Caco-2 (cell line): ENCODE measurements around the gene ADGRL2. TPM values are rescaled to one million over a fixed set of nuclear protein-coding genes. Genes with fewer than 3 reads are reported as not detected.
"Not testable (repeated sequence)": the region's sequence is repeated elsewhere in the genome, so short reads cannot be mapped to it uniquely, and the experiment has no call there.

Source experiments
- BruUV-seq: library from RNA; stranded (reverse); fragments of 400-500 nt; replicated peaks from 2 replicates; lab custom pipeline; 2021; lab: Mats Ljungman, UMichigan
- CTCF ChIA-PET: fragments of 300-600 bp; sonication (Branson Sonifier 250); formaldehyde crosslinking; loops from one replicate; lab custom pipeline; 2022; ENCODE audit warnings: antibody characterized with exemption; lab: Charles Lee
- POLR2A ChIA-PET: fragments of 300-600 bp; sonication (Branson Sonifier 250); formaldehyde crosslinking; loops from one replicate; lab custom pipeline; 2022; ENCODE audit warnings: antibody characterized with exemption; lab: Charles Lee
- DNase-seq, 2 experiments: peaks; one replicate each; pipeline versions ENCODE4 v3.0.0 to v3.0.0-alpha.2; 2020 to 2022
- H3K27me3 ChIP-seq: replicated peaks from 2 replicates; pipeline ENCODE4 v1.6.0; 2011; ENCODE audit warnings: low read length; ENCODE audit not compliant: control insufficient read depth, insufficient read depth
- H3K36me3 ChIP-seq: 2 replicates; pipeline ENCODE4 v1.5.1; 2011; ENCODE audit warnings: low read length; ENCODE audit not compliant: control insufficient read depth, insufficient read depth
- H3K4me1 ChIP-seq: fragments of 250-450 bp; sonication (Bioruptor Pico); 2 replicates; pipeline ENCODE4 v1.5.1; 2020; ENCODE audit warnings: mild to moderate bottlenecking
- H3K4me3 ChIP-seq: 2 replicates; pipeline ENCODE4 v1.5.1; 2011; ENCODE audit warnings: low read depth, mild to moderate bottlenecking, control low read depth, low read length
- H3K9me3 ChIP-seq: fragments of 250-450 bp; sonication (Bioruptor Pico); 2 replicates; pipeline ENCODE4 v1.5.1; 2020; ENCODE audit warnings: mild to moderate bottlenecking, moderate library complexity
- H3K27ac Mint-ChIP-seq: one replicate; pipeline ENCODE4 v1.8.0; 2022; ENCODE audit warnings: mixed read lengths; ENCODE audit not compliant: unreplicated experiment
- H3K27me3 Mint-ChIP-seq: one replicate; pipeline ENCODE4 v1.8.0; 2022; ENCODE audit warnings: mixed read lengths; ENCODE audit not compliant: insufficient read depth, unreplicated experiment
- H3K36me3 Mint-ChIP-seq: one replicate; pipeline ENCODE4 v1.8.0; 2022; ENCODE audit warnings: mild to moderate bottlenecking, mixed read lengths; ENCODE audit not compliant: insufficient read depth, unreplicated experiment
- H3K4me1 Mint-ChIP-seq: one replicate; pipeline ENCODE4 v1.8.0; 2022; ENCODE audit warnings: low read depth, mixed read lengths; ENCODE audit not compliant: unreplicated experiment
- H3K4me3 Mint-ChIP-seq: one replicate; pipeline ENCODE4 v1.8.0; 2022; ENCODE audit warnings: mild to moderate bottlenecking, moderate library complexity, mixed read lengths; ENCODE audit not compliant: unreplicated experiment
- H3K9me3 Mint-ChIP-seq: one replicate; pipeline ENCODE4 v1.8.0; 2022; ENCODE audit warnings: mixed read lengths; ENCODE audit not compliant: unreplicated experiment
- intact Hi-C: fragments of 100-400 bp; cut with micrococcal nuclease; formaldehyde crosslinking; loops from one replicate; pipeline ENCODE4 v1.10.0; 2022; ENCODE audit not compliant: unreplicated experiment
- total RNA-seq: library from RNA; stranded (reverse); gene quantifications from 2 replicates; pipeline ENCODE4 v1.2.3, GENCODE V29; 2022
- TF ChIP-seq, protein P1 (sequence below), 2 experiments: fragments of 200-600 bp in 1 of 2; IDR thresholded peaks; 1 replicate in 1 of 2; 2 replicates in 1 of 2; pipeline versions ENCODE4 v1.5.1 to v1.8.0; 2011 to 2022; ENCODE audit warnings: antibody characterized with exemption in 1 of 2, control low read depth in 1 of 2, inconsistent platforms in 1 of 2, low read depth in 1 of 2, low read length in 1 of 2, mild to moderate bottlenecking in 1 of 2, moderate library complexity in 1 of 2; ENCODE audit not compliant: insufficient read depth in 1 of 2, severe bottlenecking in 1 of 2, unreplicated experiment in 1 of 2

ADGRL2 gene
- total RNA-seq, 1 experiment from 2014 or later: 3.8 TPM

DNA sequence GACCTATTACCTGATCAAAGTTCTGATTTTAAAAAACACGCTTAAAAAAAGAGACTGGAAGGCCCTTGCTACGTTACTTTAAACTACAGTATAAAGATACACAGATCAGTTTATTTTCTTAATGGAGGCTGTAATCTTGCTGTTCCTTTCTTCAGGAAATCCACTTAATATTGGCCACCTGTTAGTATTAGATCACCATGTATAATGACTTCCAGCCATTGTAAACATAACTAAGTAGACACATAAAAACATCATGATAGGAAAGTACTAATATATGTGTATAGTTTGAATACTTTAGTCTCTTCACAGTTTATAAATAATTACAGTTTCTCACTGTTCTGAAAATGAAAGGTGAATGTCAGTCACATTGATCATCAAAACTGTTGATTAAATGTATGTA is 68.6 kb downstream of the ADGRL2 start:
- Mint-ChIP-seq H3K4me3 (no peak overlapping the region), H3K4me1 (no peaks in the 10 kb centered on the region), H3K9me3 (no peaks in the 10 kb centered on the region), H3K27me3 (no peaks in the 10 kb centered on the region), H3K27ac (no peak overlapping the region), H3K36me3 (no peaks in the 10 kb centered on the region)
- no TSS peak for BruUV-seq
- CTCF ChIA-PET: no interaction called here
- DNase-seq: no peak
- H3K36me3 ChIP-seq: no peaks in the 10 kb centered on the region
- POLR2A ChIA-PET: no interaction called here
- intact Hi-C loops: no loop called here
- no peaks in the 10 kb centered on the region for H3K9me3 ChIP-seq
- no peak overlapping the region for H3K4me3 ChIP-seq
- H3K4me1 ChIP-seq: no peaks in the 10 kb centered on the region
- TF ChIP-seq, protein P1, sequence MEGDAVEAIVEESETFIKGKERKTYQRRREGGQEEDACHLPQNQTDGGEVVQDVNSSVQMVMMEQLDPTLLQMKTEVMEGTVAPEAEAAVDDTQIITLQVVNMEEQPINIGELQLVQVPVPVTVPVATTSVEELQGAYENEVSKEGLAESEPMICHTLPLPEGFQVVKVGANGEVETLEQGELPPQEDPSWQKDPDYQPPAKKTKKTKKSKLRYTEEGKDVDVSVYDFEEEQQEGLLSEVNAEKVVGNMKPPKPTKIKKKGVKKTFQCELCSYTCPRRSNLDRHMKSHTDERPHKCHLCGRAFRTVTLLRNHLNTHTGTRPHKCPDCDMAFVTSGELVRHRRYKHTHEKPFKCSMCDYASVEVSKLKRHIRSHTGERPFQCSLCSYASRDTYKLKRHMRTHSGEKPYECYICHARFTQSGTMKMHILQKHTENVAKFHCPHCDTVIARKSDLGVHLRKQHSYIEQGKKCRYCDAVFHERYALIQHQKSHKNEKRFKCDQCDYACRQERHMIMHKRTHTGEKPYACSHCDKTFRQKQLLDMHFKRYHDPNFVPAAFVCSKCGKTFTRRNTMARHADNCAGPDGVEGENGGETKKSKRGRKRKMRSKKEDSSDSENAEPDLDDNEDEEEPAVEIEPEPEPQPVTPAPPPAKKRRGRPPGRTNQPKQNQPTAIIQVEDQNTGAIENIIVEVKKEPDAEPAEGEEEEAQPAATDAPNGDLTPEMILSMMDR (IDR thresholded peaks at IDR 0.05; ENCODE audit: insufficient read depth in 1 of 2, low read depth in 1 of 2, low read length in 1 of 2, severe bottlenecking in 1 of 2, unreplicated experiment in 1 of 2): no peak
- no peaks in the 10 kb centered on the region for H3K27me3 ChIP-seq

DNA sequence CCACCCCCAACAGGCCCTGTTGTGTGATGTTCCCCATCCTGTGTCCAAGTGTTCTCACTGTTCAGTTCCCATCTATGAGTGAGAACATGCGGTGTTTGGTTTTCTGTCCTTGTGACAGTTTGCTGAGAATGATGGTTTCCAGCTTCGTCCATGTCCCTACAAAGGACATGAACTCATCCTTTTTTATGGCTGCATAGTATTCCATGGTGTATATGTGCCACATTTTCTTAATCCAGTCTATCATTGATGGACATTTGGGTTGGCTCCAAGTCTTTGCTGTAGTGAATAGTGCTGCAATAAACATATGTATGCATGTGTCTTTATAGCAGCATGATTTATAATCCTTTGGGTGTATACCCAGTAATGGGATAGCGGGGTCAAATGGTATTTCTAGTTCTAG is 70.4 kb downstream of the ADGRL2 start:
- intact Hi-C loops, BruUV-seq, H3K9me3 ChIP-seq, H3K9me3 Mint-ChIP-seq, H3K36me3 ChIP-seq, H3K4me3 ChIP-seq, H3K36me3 Mint-ChIP-seq, POLR2A ChIA-PET, CTCF ChIA-PET, H3K27ac Mint-ChIP-seq, H3K27me3 Mint-ChIP-seq, H3K4me1 ChIP-seq, H3K4me3 Mint-ChIP-seq, H3K4me1 Mint-ChIP-seq, DNase-seq, H3K27me3 ChIP-seq: not testable (repeated sequence)

DNA sequence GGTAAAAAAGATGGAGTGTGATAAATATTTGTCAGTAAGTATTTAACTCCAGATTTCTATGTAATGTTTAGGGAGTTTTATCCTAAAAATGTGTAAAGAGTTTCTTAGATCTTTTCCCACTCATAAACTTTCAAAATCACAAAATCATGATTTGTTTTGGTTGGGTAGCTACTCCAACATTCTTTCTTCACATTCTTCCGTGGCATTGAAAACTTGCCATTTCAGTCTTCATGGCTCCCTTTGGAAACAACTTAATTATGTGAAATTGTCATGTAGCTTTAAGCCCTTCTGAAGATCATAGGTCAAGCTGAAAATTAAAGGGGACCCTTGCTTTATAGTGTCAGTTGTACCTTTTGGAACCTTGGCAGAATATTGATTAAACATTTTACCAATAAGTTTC is 73.2 kb downstream of the ADGRL2 start:
- no peaks in the 10 kb centered on the region for H3K9me3 ChIP-seq
- no peaks in the 10 kb centered on the region for H3K4me1 ChIP-seq
- no peaks in the 10 kb centered on the region for H3K36me3 ChIP-seq
- TF ChIP-seq, protein P1 (IDR thresholded peaks at IDR 0.05; ENCODE audit: insufficient read depth in 1 of 2, low read depth in 1 of 2, low read length in 1 of 2, severe bottlenecking in 1 of 2, unreplicated experiment in 1 of 2): no peak
- H3K36me3 Mint-ChIP-seq: no peaks in the 10 kb centered on the region
- no peak overlapping the region for H3K4me3 ChIP-seq
- ChIA-PET POLR2A (no interaction called here), CTCF (no interaction called here)
- H3K4me3 Mint-ChIP-seq: no peak overlapping the region
- no peaks in the 10 kb centered on the region for H3K27me3 ChIP-seq
- no peaks in the 10 kb centered on the region for H3K27me3 Mint-ChIP-seq
- DNase-seq: no peak
- H3K9me3 Mint-ChIP-seq: no peaks in the 10 kb centered on the region
- intact Hi-C loops: no loop called here
- no TSS peak for BruUV-seq
- no peaks in the 10 kb centered on the region for H3K4me1 Mint-ChIP-seq
- no peak overlapping the region for H3K27ac Mint-ChIP-seq

DNA sequence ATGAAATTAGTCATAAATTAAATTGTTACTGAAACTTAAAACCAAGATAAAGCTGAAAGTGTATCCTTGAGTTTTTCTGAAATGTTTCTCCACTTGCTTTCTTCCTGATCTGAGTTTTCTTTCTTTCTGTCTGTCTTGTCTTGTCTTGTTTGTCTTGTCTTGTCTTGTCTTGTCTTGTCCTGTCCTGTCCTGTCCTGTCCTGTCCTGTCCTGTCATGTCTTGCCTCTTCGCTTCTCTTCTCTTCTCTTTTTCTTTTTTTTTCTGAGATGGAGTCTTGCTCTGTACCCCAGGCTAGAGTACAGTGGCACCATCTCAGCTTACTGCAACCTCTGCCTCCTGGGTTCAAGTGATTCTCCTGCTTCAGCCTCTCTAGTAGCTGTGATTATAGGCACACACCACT is 73.7 kb downstream of the ADGRL2 start:
- Mint-ChIP-seq H3K27me3 (no peaks in the 10 kb centered on the region), H3K4me1 (no peaks in the 10 kb centered on the region), H3K9me3 (no peaks in the 10 kb centered on the region), H3K27ac (no peak overlapping the region), H3K36me3 (no peaks in the 10 kb centered on the region), H3K4me3 (no peak overlapping the region)
- TF ChIP-seq, protein P1 (IDR thresholded peaks at IDR 0.05; ENCODE audit: insufficient read depth in 1 of 2, low read depth in 1 of 2, low read length in 1 of 2, severe bottlenecking in 1 of 2, unreplicated experiment in 1 of 2): no peak
- DNase-seq: no peak
- Histone ChIP-seq H3K4me3 (no peak overlapping the region), H3K9me3 (no peaks in the 10 kb centered on the region), H3K4me1 (no peaks in the 10 kb centered on the region), H3K36me3 (no peaks in the 10 kb centered on the region), H3K27me3 (no peaks in the 10 kb centered on the region)
- intact Hi-C loops: no loop called here
- CTCF ChIA-PET: no interaction called here
- POLR2A ChIA-PET: no interaction called here
- no TSS peak for BruUV-seq
